Stomach smooth muscle (tissue), 2 donors: ENCODE measurements around the gene MIPOL1.

Source experiments
- H3K27ac ChIP-seq: one replicate; pipeline ENCODE4 v1.7.0; 2013; ENCODE audit warnings: mild to moderate bottlenecking, low read length, inconsistent platforms
- H3K27me3 ChIP-seq, 2 donors: one replicate each; pipeline ENCODE4 v1.7.0; 2013; ENCODE audit warnings: low read length in 2 of 2; ENCODE audit not compliant: insufficient read depth in 2 of 2, control insufficient read depth in 1 of 2
- H3K36me3 ChIP-seq, 2 donors: one replicate each; pipeline ENCODE4 v1.7.0; 2013; ENCODE audit warnings: low read length in 2 of 2; ENCODE audit not compliant: control insufficient read depth in 2 of 2, insufficient read depth in 2 of 2
- H3K4me1 ChIP-seq: one replicate; pipeline ENCODE4 v1.7.0; 2013; ENCODE audit warnings: low read length; ENCODE audit not compliant: control insufficient read depth, insufficient read depth
- H3K4me3 ChIP-seq, 2 donors: one replicate each; pipeline ENCODE4 v1.7.0; 2013; ENCODE audit warnings: low read length in 2 of 2
- H3K9ac ChIP-seq, 2 donors: one replicate each; pipeline ENCODE4 v1.7.0; 2013; ENCODE audit warnings: low read length in 2 of 2, mild to moderate bottlenecking in 1 of 2
- H3K9me3 ChIP-seq, 2 donors: one replicate each; pipeline ENCODE4 v1.7.0; 2013; ENCODE audit warnings: low read length in 2 of 2; ENCODE audit not compliant: control insufficient read depth in 2 of 2
- donor health status: healthy.
- donor health status: Pancreatic carcinoma.

Gene MIPOL1

GRCh38 chr14:37480446-37481290 lies 282.9 kb downstream of the MIPOL1 start:
- H3K9me3 ChIP-seq = peaks cover 3% of the 10 kb centered on the region in 2 donors
- no peaks in the 10 kb centered on the region for H3K4me1 ChIP-seq
- no peaks in the 10 kb centered on the region for H3K27me3 ChIP-seq
- no peak overlapping the region for H3K4me3 ChIP-seq
- H3K36me3 ChIP-seq = no peaks in the 10 kb centered on the region
- H3K27ac ChIP-seq = no peak overlapping the region
- no peak overlapping the region for H3K9ac ChIP-seq

DNA sequence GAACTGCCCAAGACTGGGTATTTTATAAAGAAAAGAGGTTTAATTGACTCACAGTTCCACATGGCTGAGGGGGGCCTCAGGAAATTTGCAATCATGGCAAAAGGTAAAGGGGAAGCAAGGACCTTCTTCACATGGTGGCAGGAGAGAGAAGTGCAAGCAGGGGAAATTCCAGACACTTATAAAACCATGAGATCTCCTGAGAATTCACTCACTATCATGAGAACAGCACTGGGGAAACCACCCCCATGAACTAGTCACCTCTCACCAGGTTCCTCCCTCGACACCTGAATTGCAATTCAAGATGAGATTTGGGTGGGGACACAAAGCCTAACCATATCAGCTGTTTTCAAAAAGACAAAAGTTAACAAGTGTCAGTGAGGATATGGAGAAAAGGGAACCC lies 284.7 kb downstream of the MIPOL1 start:
- Histone ChIP-seq H3K9me3 (peaks cover 0 to 3% of the 10 kb centered on the region in 2 donors), H3K27me3 (no peaks in the 10 kb centered on the region), H3K4me3 (no peak overlapping the region), H3K9ac (no peak overlapping the region), H3K4me1 (no peaks in the 10 kb centered on the region), H3K27ac (no peak overlapping the region), H3K36me3 (no peaks in the 10 kb centered on the region)

GRCh38 chr14:37483672-37484071 lies 285.9 kb downstream of the MIPOL1 start:
- H3K9ac ChIP-seq = no peak overlapping the region
- H3K9me3 ChIP-seq = peaks cover 0 to 3% of the 10 kb centered on the region in 2 donors
- no peaks in the 10 kb centered on the region for H3K36me3 ChIP-seq
- H3K4me1 ChIP-seq = no peaks in the 10 kb centered on the region
- H3K27me3 ChIP-seq = no peaks in the 10 kb centered on the region
- no peak overlapping the region for H3K27ac ChIP-seq
- no peak overlapping the region for H3K4me3 ChIP-seq

GRCh38 chr14:37490607-37491006 lies 292.9 kb downstream of the MIPOL1 start:
- no peak overlapping the region for H3K27ac ChIP-seq
- no peak overlapping the region for H3K9ac ChIP-seq
- no peaks in the 10 kb centered on the region for H3K9me3 ChIP-seq
- H3K27me3 ChIP-seq = no peaks in the 10 kb centered on the region
- H3K36me3 ChIP-seq = no peaks in the 10 kb centered on the region
- H3K4me3 ChIP-seq = no peak overlapping the region
- H3K4me1 ChIP-seq = no peaks in the 10 kb centered on the region

DNA sequence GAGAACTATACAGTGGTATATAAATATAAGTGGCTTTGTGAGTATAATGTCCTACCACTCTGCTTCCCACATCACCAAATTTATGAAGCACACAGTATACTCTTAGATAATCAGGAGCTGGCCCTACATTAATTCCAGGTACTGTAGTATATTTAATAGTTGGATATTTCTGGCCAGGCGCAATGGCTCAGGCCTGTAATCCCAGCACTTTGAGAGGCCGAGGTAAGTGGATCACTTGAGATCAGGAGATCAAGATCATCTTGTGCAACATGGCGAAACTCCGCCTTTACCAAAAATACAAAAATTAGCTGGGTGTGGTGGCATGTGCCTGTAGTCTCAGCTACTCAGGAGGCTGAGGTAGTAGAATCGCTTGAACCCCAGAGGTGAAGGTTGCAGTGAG lies 293.3 kb downstream of the MIPOL1 start:
- Histone ChIP-seq H3K9ac (no peak overlapping the region), H3K27ac (no peak overlapping the region), H3K36me3 (no peaks in the 10 kb centered on the region), H3K4me3 (no peak overlapping the region), H3K27me3 (no peaks in the 10 kb centered on the region), H3K4me1 (no peaks in the 10 kb centered on the region), H3K9me3 (no peaks in the 10 kb centered on the region)

- no peak overlapping the region for H3K9ac ChIP-seq
- no peak overlapping the region for H3K4me3 ChIP-seq
- H3K4me1 ChIP-seq = no peaks in the 10 kb centered on the region
- no peaks in the 10 kb centered on the region for H3K27me3 ChIP-seq
- H3K36me3 ChIP-seq = no peaks in the 10 kb centered on the region
- no peaks in the 10 kb centered on the region for H3K9me3 ChIP-seq
- no peak overlapping the region for H3K27ac ChIP-seq
These were observed 295.9 kb downstream of the MIPOL1 start for GRCh38 chr14:37493606-37494005.

GRCh38 chr14:37497422-37497821 lies 299.7 kb downstream of the MIPOL1 start:
- Histone ChIP-seq H3K9me3 (no peaks in the 10 kb centered on the region), H3K4me3 (no peak overlapping the region), H3K9ac (no peak overlapping the region), H3K4me1 (no peaks in the 10 kb centered on the region), H3K36me3 (peaks cover 4% of the 10 kb centered on the region in 2 donors), H3K27ac (no peak overlapping the region), H3K27me3 (no peaks in the 10 kb centered on the region)

GRCh38 chr14:37501877-37502276 lies 304.1 kb downstream of the MIPOL1 start:
- Histone ChIP-seq H3K4me3 (no peak overlapping the region), H3K9ac (no peak overlapping the region), H3K9me3 (no peaks in the 10 kb centered on the region), H3K27me3 (no peaks in the 10 kb centered on the region), H3K36me3 (peaks cover 4% of the 10 kb centered on the region in 2 donors), H3K4me1 (no peaks in the 10 kb centered on the region), H3K27ac (no peak overlapping the region)

GRCh38 chr14:37508503-37508902 lies 310.8 kb downstream of the MIPOL1 start:
- H3K4me1 ChIP-seq = no peaks in the 10 kb centered on the region
- no peak overlapping the region for H3K4me3 ChIP-seq
- H3K27ac ChIP-seq = no peak overlapping the region
- no peaks in the 10 kb centered on the region for H3K9me3 ChIP-seq
- no peak overlapping the region for H3K9ac ChIP-seq
- no peaks in the 10 kb centered on the region for H3K36me3 ChIP-seq
- no peaks in the 10 kb centered on the region for H3K27me3 ChIP-seq

DNA sequence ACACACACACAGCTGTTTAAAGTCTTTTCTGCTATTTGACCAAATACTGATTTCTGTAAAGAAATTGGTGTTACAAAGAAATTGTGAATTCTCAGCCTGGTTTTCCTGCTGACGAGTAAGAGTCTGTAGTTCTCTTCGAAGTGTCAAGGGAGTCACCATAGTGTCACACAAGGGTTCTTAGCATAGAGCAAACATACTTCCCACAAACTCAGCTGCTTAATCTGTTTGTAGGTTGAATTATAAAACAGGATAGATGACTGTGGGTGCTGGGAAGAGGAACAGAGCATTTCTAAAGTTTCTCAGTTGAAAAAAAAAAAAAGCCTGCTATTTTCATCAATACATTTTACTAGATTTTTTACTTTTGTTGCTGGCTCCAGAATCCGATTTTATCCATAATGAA lies 314.4 kb downstream of the MIPOL1 start:
- H3K36me3 ChIP-seq = no peaks in the 10 kb centered on the region
- H3K9me3 ChIP-seq = no peaks in the 10 kb centered on the region
- no peak overlapping the region for H3K9ac ChIP-seq
- no peaks in the 10 kb centered on the region for H3K4me1 ChIP-seq
- no peak overlapping the region for H3K27ac ChIP-seq
- H3K27me3 ChIP-seq = no peaks in the 10 kb centered on the region
- H3K4me3 ChIP-seq = no peak overlapping the region

GRCh38 chr14:37515771-37516170 lies 318.0 kb downstream of the MIPOL1 start:
- H3K9me3 ChIP-seq = no peaks in the 10 kb centered on the region
- no peak overlapping the region for H3K27ac ChIP-seq
- no peaks in the 10 kb centered on the region for H3K36me3 ChIP-seq
- H3K4me3 ChIP-seq = no peak overlapping the region
- H3K4me1 ChIP-seq = no peaks in the 10 kb centered on the region
- no peak overlapping the region for H3K9ac ChIP-seq
- no peaks in the 10 kb centered on the region for H3K27me3 ChIP-seq
